ENCODE data around the gene ELP5. TPM values are rescaled to one million over a fixed set of nuclear protein-coding genes. Genes with fewer than 3 reads are reported as not detected.
A peak's percentile ranks its signal among the peaks of the same experiment; 100 is the strongest.

The ELP5 gene
- total RNA-seq, 1 donor from 2014 or later, result 35.0 TPM

GRCh38 chr17:7232114-7232513, 19.9 kb upstream of the ELP5 start:
- peaks cover 28% of the 10 kb centered on the region for H3K4me1 ChIP-seq
- no peak for TF ChIP-seq CTCF (IDR thresholded peaks at IDR 0.05)
- intact Hi-C loops (cut with DNase I), result no loop called here
- no peaks in the 10 kb centered on the region for H3K27me3 ChIP-seq
- H3K27ac ChIP-seq, result no peak overlapping the region
- no peaks in the 10 kb centered on the region for H3K9me3 ChIP-seq
- peaks cover 54% of the 10 kb centered on the region for H3K36me3 ChIP-seq
- ATAC-seq, result no peak
- peak overlapping the region; percentile 14 for H3K4me3 ChIP-seq
- DNase-seq, result no peak

GRCh38 chr17:7233701-7234082, 18.3 kb upstream of the ELP5 start:
- H3K4me1 ChIP-seq, result peaks cover 28% of the 10 kb centered on the region
- ATAC-seq, result peak; percentile 0
- intact Hi-C loops (cut with DNase I), result no loop called here

GRCh38 chr17:7234083-7234951, 17.7 kb upstream of the ELP5 start, which contains the start of gene DVL2:
Gene DVL2, minus strand, starts transcription at chr17:7234517. Its CDS starts 255 bp downstream, at chr17:7234262.
- H3K4me1 ChIP-seq, result peaks cover 28% of the 10 kb centered on the region
- no peak for TF ChIP-seq CTCF (IDR thresholded peaks at IDR 0.05)
- H3K9me3 ChIP-seq, result no peaks in the 10 kb centered on the region
- peak within 1 kb of the TSS; percentile 95 for H3K4me3 ChIP-seq
- DNase-seq (peak; percentile 97), ATAC-seq (peak; percentile 65)
- H3K36me3 ChIP-seq, result peaks cover 34% of the 10 kb centered on the region
- intact Hi-C loops (cut with DNase I), result no loop called here
- no peaks in the 10 kb centered on the region for H3K27me3 ChIP-seq
- peak within 1 kb of the TSS; percentile 84 for H3K27ac ChIP-seq

More at GRCh38 chr17:7233701-7234082, 18.3 kb upstream of the ELP5 start:
- no peaks in the 10 kb centered on the region for H3K27me3 ChIP-seq
- TF ChIP-seq CTCF (IDR thresholded peaks at IDR 0.05), result no peak
- H3K4me3 ChIP-seq, result peak overlapping the region; percentile 95
- H3K27ac ChIP-seq, result peak overlapping the region; percentile 84
- no peaks in the 10 kb centered on the region for H3K9me3 ChIP-seq
- H3K36me3 ChIP-seq, result peaks cover 40% of the 10 kb centered on the region
- no peak for DNase-seq

- intact Hi-C loops (cut with DNase I), result no loop called here
- no peaks in the 10 kb centered on the region for H3K27me3 ChIP-seq
- no peak overlapping the region for H3K27ac ChIP-seq
- H3K36me3 ChIP-seq, result peaks cover 29% of the 10 kb centered on the region
- no peak for DNase-seq
- H3K9me3 ChIP-seq, result no peaks in the 10 kb centered on the region
- peaks cover 40% of the 10 kb centered on the region for H3K4me1 ChIP-seq
- no peak for ATAC-seq
- no peak overlapping the region for H3K4me3 ChIP-seq
- TF ChIP-seq CTCF (IDR thresholded peaks at IDR 0.05), result no peak
Observed at GRCh38 chr17:7235693-7236665, 16.0 kb upstream of the ELP5 start.

- Histone ChIP-seq H3K4me1 (peaks cover 45% of the 10 kb centered on the region), H3K9me3 (no peaks in the 10 kb centered on the region), H3K4me3 (peak overlapping the region; percentile 94), H3K27ac (no peak overlapping the region), H3K36me3 (peaks cover 33% of the 10 kb centered on the region), H3K27me3 (no peaks in the 10 kb centered on the region)
- ATAC-seq (no peak), DNase-seq (peak; percentile 41)
- intact Hi-C loops (cut with DNase I), result no loop called here
- no peak for TF ChIP-seq CTCF (IDR thresholded peaks at IDR 0.05)
Observed at GRCh38 chr17:7236808-7237207, 15.2 kb upstream of the ELP5 start.

All from upper lobe of right lung (tissue), 1 donor.